IMR-90 (cell line): ENCODE measurements around the gene BET1.

Experiments
- BHLHE40 ChIP-seq: fragments of 150-350 bp; IDR thresholded peaks from 2 replicates; pipeline ENCODE4 v1.6.1; 2016; ENCODE audit warnings: mild to moderate bottlenecking, low read depth, low read length
- CTCF ChIP-seq: conservative IDR thresholded peaks from 2 replicates; pipeline ENCODE4 v1.5.1; 2012; ENCODE audit warnings: mild to moderate bottlenecking, low read depth, low read length, improper control_type of control experiment
- FOS ChIP-seq: fragments of 150-350 bp; IDR thresholded peaks from 2 replicates; pipeline ENCODE4 v1.6.1; 2016; ENCODE audit warnings: low read depth, low read length
- POLR2A ChIP-seq: IDR thresholded peaks from 2 replicates; pipeline ENCODE4 v1.6.1; 2012; ENCODE audit warnings: mild to moderate bottlenecking, low read depth, low read length
- RAD21 ChIP-seq: IDR thresholded peaks from 2 replicates; pipeline ENCODE4 v1.6.1; 2012; ENCODE audit warnings: low read length, improper control_type of control experiment

- TF ChIP-seq BHLHE40: no peak
- TF ChIP-seq CTCF: no peak
- TF ChIP-seq POLR2A: no peak
- no peak for TF ChIP-seq RAD21
- no peak for TF ChIP-seq FOS
Observed at GRCh38 chr7:93943816-93944540, 60.2 kb downstream of the BET1 start.
